Left ventricle myocardium inferior (tissue), 1 donor: ENCODE data around the gene MIX23. TPM values are rescaled to one million over a fixed set of nuclear protein-coding genes. Genes with fewer than 3 reads are reported as not detected.

Experiments used
- DNase-seq: peaks from one replicate; pipeline ENCODE4 v3.0.0-alpha.2; 2020
- H3K27ac ChIP-seq: fragments of 200-600 bp; replicated peaks from 2 replicates; pipeline ENCODE4 v1.8.0; 2021
- H3K27me3 ChIP-seq: fragments of 200-600 bp; 2 replicates; pipeline ENCODE4 v1.8.0; 2021; ENCODE audit warnings: low read depth
- H3K36me3 ChIP-seq: fragments of 200-600 bp; 2 replicates; pipeline ENCODE4 v1.8.0; 2021
- H3K4me1 ChIP-seq: fragments of 200-600 bp; 2 replicates; pipeline ENCODE4 v1.8.0; 2021
- H3K4me3 ChIP-seq: fragments of 200-600 bp; 2 replicates; pipeline ENCODE4 v1.8.0; 2021; ENCODE audit warnings: mild to moderate bottlenecking, moderate library complexity
- H3K9me3 ChIP-seq: fragments of 200-600 bp; replicated peaks from 2 replicates; pipeline ENCODE4 v1.8.0; 2021
- CTCF ChIP-seq: fragments of 200-600 bp; IDR thresholded peaks from 2 replicates; pipeline ENCODE4 v1.8.0; 2021; ENCODE audit warnings: antibody characterized with exemption, mild to moderate bottlenecking, borderline replicate concordance
- intact Hi-C: fragments of 100-400 bp; cut with micrococcal nuclease; formaldehyde crosslinking; loops from one replicate; pipeline ENCODE4 v1.11.0; 2022
- total RNA-seq: library from RNA; stranded (reverse); fragmentation: NEBNext Ultra II Directional; extraction: Animal tissue kit (Norgen Biotek cat#: 25700); gene quantifications from one replicate; pipeline ENCODE4 v1.2.1, GENCODE V29; 2021
- donor health status: DM: no; HTN: yes; CAD: no; lungs with severe emphysema.

MIX23 gene
- total RNA-seq, 1 donor from 2014 or later: 32.7 TPM

- TF ChIP-seq CTCF: no peak
- H3K4me3 ChIP-seq: peak overlapping the region; percentile 90
- H3K36me3 ChIP-seq: peaks cover 13% of the 10 kb centered on the region
- intact Hi-C loops: no loop called here
- no peaks in the 10 kb centered on the region for H3K27me3 ChIP-seq
- H3K9me3 ChIP-seq: no peaks in the 10 kb centered on the region
- no peak for DNase-seq
- H3K27ac ChIP-seq: peak overlapping the region; percentile 97
- H3K4me1 ChIP-seq: peaks cover 48% of the 10 kb centered on the region
Observed at GRCh38 chr3:122416966-122417365, 33.9 kb upstream of the MIX23 start.

- peak within 1 kb of the TSS; percentile 90 for H3K4me3 ChIP-seq
- H3K27me3 ChIP-seq: no peaks in the 10 kb centered on the region
- DNase-seq: peak; percentile 97
- peaks cover 23% of the 10 kb centered on the region for H3K36me3 ChIP-seq
- intact Hi-C loops: no loop called here
- TF ChIP-seq CTCF: peak; percentile 16
- H3K9me3 ChIP-seq: no peaks in the 10 kb centered on the region
- H3K4me1 ChIP-seq: peaks cover 48% of the 10 kb centered on the region
- H3K27ac ChIP-seq: peak within 1 kb of the TSS; percentile 97
Observed at GRCh38 chr3:122415762-122416654, 33.0 kb upstream of the MIX23 start, which contains the start of gene WDR5B. WDR5B (minus strand) TSS chr3:122416062; CDS start chr3:122415528, 534 bp downstream.

GRCh38 chr3:122415104-122415744 is 32.2 kb upstream of the MIX23 start:
- H3K27me3 ChIP-seq: no peaks in the 10 kb centered on the region
- H3K4me1 ChIP-seq: peaks cover 48% of the 10 kb centered on the region
- no peak for TF ChIP-seq CTCF
- intact Hi-C loops: no loop called here
- peaks cover 30% of the 10 kb centered on the region for H3K36me3 ChIP-seq
- H3K4me3 ChIP-seq: peak overlapping the region; percentile 90
- no peaks in the 10 kb centered on the region for H3K9me3 ChIP-seq
- peak overlapping the region; percentile 97 for H3K27ac ChIP-seq
- DNase-seq: no peak

GRCh38 chr3:122414391-122414790 is 31.4 kb upstream of the MIX23 start:
- no peak for DNase-seq
- no peak for TF ChIP-seq CTCF
- intact Hi-C loops: no loop called here
- H3K36me3 ChIP-seq: peaks cover 39% of the 10 kb centered on the region
- H3K9me3 ChIP-seq: no peaks in the 10 kb centered on the region
- H3K4me1 ChIP-seq: peaks cover 48% of the 10 kb centered on the region
- H3K27me3 ChIP-seq: no peaks in the 10 kb centered on the region
- no peak overlapping the region for H3K4me3 ChIP-seq
- H3K27ac ChIP-seq: no peak overlapping the region

GRCh38 chr3:122410639-122411038 is 27.6 kb upstream of the MIX23 start:
- no peak for TF ChIP-seq CTCF

More at GRCh38 chr3:122410639-122411038, 27.6 kb upstream of the MIX23 start:
- no peak for DNase-seq
- Histone ChIP-seq H3K27me3 (no peaks in the 10 kb centered on the region), H3K4me3 (no peak overlapping the region), H3K27ac (no peak overlapping the region), H3K9me3 (no peaks in the 10 kb centered on the region), H3K4me1 (peaks cover 35% of the 10 kb centered on the region), H3K36me3 (peaks cover 65% of the 10 kb centered on the region)
- intact Hi-C loops: no loop called here
